GM19468 (cell line): Measurements from ENCODE around the gene DLG2.
"Not testable (repeated sequence)": the region's sequence is repeated elsewhere in the genome, so short reads cannot be mapped to it uniquely, and the experiment has no call there.

Experiments used
- ATAC-seq: cut with Tn5 transposase; IDR thresholded peaks from one replicate; pipeline ENCODE4 v1.9.1; 2021; ENCODE audit warnings: mild to moderate bottlenecking, moderate library complexity, moderate number of reproducible peaks; ENCODE audit not compliant: unreplicated experiment; ENCODE audit errors: extremely low read depth

Gene DLG2

GRCh38 chr11:85475660-85476517 lies 151.3 kb downstream of the DLG2 start:
- ATAC-seq = no peak

- ATAC-seq = no peak
Measured at GRCh38 chr11:85472953-85473352, 154.2 kb downstream of the DLG2 start.

GRCh38 chr11:85464283-85464682 lies 162.9 kb downstream of the DLG2 start:
- no peak for ATAC-seq

- no peak for ATAC-seq
Measured at GRCh38 chr11:85459304-85459703, 167.8 kb downstream of the DLG2 start.

GRCh38 chr11:85444479-85444878 lies 182.7 kb downstream of the DLG2 start:
- ATAC-seq = no peak

- ATAC-seq = no peak
Measured at GRCh38 chr11:85440273-85440672, 186.9 kb downstream of the DLG2 start.

- no peak for ATAC-seq
Measured at GRCh38 chr11:85438328-85438727, 188.8 kb downstream of the DLG2 start.

- no peak for ATAC-seq
Measured at GRCh38 chr11:85431319-85431718, 195.8 kb downstream of the DLG2 start.

GRCh38 chr11:85423794-85424193 lies 203.3 kb downstream of the DLG2 start:
- ATAC-seq = no peak

GRCh38 chr11:85423316-85423715 lies 203.8 kb downstream of the DLG2 start:
- ATAC-seq = no peak

GRCh38 chr11:85414175-85414574 lies 213.0 kb downstream of the DLG2 start:
- ATAC-seq = no peak

GRCh38 chr11:85407648-85408047 lies 219.5 kb downstream of the DLG2 start:
- ATAC-seq = no peak

GRCh38 chr11:85406841-85407240 lies 220.3 kb downstream of the DLG2 start:
- ATAC-seq = no peak

GRCh38 chr11:85406316-85406715 lies 220.8 kb downstream of the DLG2 start:
- ATAC-seq = no peak

GRCh38 chr11:85395515-85396055 lies 231.6 kb downstream of the DLG2 start:
- not testable (repeated sequence) for ATAC-seq

- no peak for ATAC-seq
Measured at GRCh38 chr11:85394283-85394682, 232.9 kb downstream of the DLG2 start.

- ATAC-seq = no peak
Measured at GRCh38 chr11:85391141-85391540, 236.0 kb downstream of the DLG2 start.

- ATAC-seq = no peak
Measured at GRCh38 chr11:85385547-85385946, 241.6 kb downstream of the DLG2 start.

GRCh38 chr11:85385111-85385510 lies 242.0 kb downstream of the DLG2 start:
- no peak for ATAC-seq

- ATAC-seq = no peak
Measured at GRCh38 chr11:85379066-85379465, 248.1 kb downstream of the DLG2 start.

- ATAC-seq = no peak
Measured at GRCh38 chr11:85377901-85378300, 249.2 kb downstream of the DLG2 start.

- ATAC-seq = no peak
Measured at GRCh38 chr11:85359859-85360258, 267.3 kb downstream of the DLG2 start.
